GM18520 (cell line): ENCODE results near the gene HMGCS2.
"Not testable (repeated sequence)": the region's sequence is repeated elsewhere in the genome, so short reads cannot be mapped to it uniquely, and the experiment has no call there.

Experiments used
- ATAC-seq: cut with Tn5 transposase; IDR thresholded peaks from one replicate; pipeline ENCODE4 v1.9.1; 2021; ENCODE audit not compliant: unreplicated experiment

HMGCS2 gene

DNA sequence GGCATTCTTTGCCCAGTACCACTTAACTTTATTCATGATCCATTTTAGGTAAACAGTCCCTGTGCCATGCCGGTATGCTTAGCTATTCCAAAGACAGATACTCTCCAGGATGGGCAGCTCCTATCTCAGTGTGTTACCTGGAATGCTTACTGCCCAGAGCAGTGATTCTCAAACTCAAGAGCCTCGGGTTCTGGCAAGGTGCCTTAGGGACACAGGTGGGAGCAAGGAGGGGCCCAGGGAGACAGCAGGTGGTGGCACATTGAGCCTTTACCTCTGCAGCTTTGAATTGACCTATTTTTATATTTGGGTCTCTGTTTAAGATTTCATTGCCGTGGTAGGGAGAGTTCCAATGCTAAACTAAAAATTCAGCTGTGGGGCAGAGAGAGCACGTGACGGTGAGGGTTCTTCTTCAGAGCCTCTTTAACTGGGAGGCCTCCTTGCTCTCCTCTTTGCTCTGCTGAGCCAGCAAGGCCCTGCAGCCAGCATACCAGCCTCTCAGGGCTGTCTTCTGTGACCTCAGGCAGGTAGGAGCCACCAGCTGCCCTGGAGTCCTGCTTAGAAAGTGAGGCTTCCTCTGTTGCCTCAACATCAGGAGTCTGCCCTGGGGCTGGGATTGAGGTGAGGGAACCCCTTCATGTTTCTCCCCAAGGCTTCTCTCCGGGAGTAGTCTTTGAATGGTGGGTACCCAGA, 36.8 kb downstream of the HMGCS2 start:
- ATAC-seq = no peak

DNA sequence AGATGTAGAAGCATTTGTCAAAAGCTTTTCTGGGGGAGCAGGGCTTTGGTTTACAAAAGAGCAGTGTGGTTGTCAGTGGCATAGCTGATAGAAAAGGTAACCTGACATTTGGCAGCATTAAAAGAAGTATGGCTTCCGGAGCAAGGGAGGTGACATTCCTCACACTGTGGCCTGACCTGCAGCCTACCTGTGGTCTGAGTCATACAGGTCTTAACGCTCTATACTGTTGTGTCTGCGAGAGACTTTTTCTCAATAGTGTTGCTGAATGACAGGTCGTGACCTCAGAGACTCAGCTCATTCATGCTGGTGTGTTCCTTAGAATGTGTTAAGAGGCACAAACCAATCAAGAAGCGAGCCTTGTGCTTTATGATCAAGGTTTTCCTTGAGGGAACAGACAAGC, 37.6 kb downstream of the HMGCS2 start:
- ATAC-seq = no peak

DNA sequence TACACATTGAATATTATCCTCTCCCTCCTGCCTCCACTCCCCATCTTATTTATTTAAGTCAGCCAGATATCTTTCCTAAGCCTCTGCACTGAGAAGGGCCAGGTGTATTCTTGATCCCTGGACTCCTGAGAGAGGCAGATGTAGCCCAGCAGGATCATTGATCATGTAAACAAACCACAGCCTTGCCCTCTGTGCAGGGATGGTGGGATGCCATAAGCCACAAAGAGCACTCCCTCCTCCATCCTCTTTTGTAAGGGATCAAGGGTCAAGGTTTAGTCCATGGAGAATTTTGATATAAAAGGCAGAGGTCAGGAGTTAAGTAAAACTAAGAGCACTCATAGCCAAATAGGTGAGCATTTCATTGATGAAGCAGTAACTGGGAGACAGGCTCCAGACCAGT, 39.7 kb downstream of the HMGCS2 start:
- ATAC-seq = no peak

DNA sequence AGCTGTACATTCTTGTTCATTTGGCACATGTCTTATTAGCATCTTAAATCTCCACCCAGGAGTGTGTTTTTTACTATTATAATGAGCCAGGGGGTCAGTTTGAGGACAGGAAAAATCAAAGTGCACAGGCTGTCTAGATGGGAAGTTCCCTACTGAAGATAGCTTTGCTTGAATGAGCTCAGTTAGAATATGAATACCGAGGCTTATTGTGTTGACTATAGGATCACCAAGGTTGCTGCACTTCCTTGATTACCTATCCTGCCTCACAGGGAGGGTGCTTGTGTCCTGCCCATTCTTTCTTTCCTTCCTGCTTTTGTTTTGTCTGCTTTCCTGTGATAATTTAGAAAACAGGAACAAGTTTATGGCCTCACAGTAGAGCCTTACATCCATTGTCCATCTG, 40.7 kb downstream of the HMGCS2 start:
- ATAC-seq = no peak

DNA sequence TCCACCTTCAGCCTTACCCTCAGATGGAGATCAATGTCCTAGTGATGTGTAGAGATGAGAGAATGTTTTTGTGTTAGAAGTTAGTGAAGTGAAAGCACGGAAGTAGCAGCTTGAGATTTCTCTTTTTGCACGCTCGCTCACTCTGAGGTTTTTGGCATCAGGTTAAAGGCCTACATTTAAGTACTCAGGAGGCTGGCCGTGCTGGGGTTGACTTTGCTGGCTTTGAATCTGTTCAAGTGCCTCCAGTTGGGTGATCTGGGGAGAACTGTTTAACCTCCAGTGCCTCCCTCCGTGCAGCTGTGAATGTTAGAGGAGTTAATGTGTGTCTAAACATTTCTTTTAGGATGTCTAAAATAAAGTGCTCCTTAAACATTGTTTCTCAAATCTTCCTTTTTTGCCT, 43.1 kb downstream of the HMGCS2 start:
- ATAC-seq = no peak

DNA sequence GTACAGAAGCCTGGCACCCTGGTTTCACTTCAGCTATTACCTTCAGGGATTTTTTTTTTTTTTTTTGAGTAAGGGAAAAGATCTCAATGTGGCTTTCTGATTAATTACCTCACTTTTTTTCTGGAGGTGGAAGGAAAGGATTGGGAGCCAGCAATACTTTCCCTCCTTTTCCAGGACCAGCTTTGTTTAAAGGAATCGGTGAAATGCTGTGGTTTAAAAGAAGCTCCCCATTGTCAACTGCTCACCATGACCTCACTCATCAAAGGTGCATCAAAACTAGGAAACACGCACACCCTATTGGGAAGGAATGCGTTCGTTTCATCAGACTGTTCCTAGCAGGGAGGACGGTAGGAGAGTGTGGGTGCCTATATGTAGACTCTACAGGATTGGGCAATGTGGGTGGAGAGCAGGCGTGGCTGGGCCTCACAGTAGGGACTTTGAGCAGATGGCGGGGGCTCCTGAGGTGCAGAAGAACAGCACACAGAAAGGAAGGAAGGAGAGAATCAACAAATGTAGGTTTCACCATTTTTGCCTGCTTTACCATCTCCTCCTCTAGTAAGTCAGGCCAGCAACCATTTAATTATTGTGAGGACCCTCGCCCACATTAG, 44.0 kb downstream of the HMGCS2 start:
- no peak for ATAC-seq

DNA sequence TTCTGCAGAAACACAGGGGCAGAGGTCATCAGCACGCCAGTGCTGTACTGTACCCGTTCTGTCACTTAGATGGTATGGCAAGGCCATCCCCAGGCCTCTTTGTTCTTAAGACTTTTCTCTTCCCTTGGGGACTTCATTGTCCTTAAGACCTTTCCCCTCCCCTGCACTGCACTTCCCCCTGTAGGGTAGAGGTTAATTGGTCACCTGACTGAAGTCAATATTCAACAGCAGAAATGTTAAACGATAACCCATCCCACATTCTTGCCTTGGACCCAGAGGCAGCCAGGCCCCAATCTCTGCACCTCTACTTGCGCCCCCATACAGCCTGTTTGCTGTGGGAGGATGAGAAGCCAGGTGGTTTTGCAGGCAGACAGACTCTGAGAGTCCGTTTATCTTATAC, 46.8 kb downstream of the HMGCS2 start:
- no peak for ATAC-seq

DNA sequence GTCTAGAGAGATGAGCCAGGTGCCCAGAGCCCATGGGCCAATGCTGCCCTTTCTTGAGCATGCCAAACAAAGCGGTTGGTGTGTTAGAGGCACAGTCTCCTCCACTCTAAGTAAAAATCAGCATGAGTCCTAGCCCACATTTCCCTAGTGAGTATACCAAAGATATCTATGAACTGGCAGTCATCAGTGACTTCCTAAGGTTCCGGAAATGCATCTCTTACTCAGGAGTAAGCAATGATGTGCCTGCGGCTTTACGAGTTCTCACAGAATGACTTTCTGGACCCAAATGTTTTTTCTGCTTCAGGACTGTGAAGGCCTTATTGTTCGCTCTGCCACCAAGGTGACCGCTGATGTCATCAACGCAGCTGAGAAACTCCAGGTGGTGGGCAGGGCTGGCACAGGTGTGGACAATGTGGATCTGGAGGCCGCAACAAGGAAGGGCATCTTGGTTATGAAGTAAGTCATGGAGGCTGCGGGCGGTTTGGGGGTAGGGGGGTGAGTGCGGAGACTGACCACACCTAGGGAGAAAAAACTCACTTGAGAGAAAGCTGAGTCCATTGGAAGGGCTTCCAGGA, 47.8 kb downstream of the HMGCS2 start:
- no peak for ATAC-seq

DNA sequence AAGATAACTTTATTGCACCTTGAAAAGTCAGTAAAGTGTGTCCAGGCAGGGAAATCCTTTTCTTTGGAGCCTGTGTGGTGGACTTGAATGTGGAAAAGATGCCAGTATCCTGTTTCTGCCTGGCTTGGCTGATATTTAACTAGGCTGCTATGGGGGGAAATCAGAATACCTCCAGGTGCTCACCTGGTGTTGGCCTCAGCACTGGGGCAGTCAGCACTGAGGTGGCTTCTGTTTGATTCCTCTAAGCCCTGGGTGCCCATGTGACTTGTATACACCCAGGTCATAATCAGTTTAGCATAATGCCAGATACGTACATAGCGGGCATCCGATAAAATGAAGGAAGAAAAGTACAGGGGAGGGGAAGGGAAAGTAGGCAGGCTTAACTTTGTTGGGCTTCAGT, 49.7 kb downstream of the HMGCS2 start:
- ATAC-seq = no peak

DNA sequence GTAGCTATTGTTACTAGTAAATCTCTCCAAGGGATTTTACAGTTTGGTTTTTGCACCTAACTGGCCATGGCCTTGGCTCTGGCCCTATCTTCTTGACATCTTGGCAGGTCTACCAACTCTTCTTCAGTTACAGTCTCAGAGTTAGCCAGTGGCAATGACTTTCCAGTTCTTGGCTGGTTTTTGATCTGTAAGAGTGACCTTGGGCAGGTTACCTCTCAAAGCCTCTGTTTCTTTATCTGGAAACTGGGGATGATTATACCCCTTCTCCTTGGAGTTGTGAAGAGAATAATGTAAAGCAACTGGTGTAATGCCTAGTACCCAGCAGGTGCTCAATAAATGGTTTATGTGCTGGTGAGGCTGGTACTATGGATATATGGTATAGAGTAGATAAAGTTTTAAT, 50.3 kb downstream of the HMGCS2 start:
- ATAC-seq = no peak

DNA sequence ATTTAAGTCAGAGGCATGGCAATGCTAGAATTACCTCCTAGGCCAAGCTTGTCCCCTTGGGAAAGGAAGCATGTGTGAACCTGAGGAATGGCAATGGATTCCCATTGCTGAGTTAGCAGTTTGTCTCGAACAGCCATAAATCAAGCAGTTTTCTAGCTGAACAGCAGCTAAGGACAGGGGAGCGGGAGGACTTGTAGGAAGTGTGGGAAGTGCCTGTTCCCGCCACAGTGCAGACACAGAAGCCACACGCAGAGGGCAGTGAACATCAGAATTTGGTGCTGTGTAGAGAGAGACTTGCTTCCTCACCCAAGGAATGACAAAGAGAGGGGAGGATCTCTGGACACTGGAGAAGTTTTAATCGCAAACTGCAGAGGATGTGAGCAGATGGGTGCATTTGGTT, 53.2 kb downstream of the HMGCS2 start:
- ATAC-seq = no peak

DNA sequence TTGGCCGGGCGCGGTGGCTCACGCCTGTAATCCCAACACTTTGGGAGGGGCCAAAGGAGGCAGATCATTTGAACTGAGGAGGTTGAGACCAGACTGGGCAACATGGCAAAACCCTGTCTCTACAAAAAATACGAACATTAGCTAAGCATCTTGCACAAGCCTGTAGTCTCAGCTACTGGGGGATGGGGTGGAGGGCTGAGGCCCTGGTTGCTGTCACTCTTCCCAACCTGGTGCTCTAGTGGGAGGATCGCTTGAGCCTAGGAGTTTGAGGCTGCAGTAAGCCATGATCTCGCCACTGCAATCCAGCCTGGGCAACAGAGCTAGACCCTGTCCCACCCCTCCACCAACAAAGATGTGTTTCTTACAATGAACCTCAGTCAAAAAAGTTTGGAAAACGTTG, 54.1 kb downstream of the HMGCS2 start:
- no peak for ATAC-seq

DNA sequence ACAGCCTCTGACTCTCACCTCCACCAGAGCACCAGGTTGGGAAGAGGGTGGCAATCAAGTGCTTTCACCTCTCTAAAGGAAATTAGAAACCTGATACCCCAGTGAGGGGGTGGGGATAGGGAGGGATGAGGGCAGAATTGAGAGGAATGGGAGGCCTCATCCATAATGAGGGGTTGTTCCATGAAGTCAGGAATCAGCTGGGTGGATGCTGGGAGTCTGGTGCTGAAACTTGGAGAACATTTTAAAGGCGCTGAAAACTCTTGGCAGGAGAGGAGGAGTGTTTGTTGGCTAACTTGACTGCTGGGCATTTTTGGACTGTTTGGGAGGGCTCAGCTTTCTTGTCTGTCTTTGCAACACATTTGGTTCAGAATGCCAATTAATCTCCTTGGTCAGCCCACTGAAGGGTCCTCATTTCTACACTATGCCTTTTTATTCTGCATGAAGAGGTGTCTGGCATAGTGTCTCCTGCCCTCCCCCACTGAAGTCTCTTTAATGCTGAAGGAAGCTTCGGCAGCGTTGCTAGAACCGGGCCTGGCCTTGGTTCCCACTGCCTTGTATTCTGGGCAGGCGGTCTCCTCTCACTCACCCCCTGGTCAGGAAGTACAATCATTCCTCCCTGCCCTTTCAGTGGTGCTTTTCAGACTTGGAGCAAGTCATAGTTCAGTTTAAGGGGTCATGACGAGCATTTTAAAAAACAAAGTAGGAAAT, 54.8 kb downstream of the HMGCS2 start:
- ATAC-seq = no peak

DNA sequence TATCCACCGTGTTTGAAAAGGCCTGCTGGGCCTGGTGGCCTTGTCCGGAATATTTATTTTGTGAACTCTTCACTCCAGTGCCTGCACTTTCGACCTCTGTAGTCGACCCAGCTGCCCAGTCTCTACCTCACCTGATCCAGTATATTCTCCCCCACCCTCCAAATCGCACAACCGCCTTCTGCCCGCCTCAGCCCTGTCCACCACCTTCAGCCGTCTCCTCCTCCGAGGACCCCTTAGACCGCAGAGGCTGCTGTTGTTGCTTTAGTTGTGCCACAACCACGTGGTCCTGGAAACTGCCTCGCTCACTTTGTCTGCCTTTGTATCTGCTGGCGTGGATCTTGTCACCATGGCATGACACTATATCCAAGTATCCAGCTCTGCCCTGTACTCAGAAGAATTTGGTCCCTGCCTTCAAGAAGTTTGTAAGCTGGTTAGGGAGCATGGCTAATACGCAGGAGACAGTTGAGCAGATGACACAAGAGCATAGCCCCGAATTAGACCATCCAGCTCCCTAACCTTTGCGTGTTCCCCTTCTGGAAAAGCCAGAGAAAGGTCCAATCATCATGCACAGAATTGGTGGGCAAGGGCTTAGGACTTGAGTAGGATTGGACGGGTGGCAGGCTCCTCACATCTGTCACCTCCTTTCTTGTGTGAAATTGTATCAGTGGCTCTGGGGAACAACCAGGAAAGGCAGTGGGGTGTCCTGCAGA, 55.5 kb downstream of the HMGCS2 start:
- ATAC-seq = no peak

DNA sequence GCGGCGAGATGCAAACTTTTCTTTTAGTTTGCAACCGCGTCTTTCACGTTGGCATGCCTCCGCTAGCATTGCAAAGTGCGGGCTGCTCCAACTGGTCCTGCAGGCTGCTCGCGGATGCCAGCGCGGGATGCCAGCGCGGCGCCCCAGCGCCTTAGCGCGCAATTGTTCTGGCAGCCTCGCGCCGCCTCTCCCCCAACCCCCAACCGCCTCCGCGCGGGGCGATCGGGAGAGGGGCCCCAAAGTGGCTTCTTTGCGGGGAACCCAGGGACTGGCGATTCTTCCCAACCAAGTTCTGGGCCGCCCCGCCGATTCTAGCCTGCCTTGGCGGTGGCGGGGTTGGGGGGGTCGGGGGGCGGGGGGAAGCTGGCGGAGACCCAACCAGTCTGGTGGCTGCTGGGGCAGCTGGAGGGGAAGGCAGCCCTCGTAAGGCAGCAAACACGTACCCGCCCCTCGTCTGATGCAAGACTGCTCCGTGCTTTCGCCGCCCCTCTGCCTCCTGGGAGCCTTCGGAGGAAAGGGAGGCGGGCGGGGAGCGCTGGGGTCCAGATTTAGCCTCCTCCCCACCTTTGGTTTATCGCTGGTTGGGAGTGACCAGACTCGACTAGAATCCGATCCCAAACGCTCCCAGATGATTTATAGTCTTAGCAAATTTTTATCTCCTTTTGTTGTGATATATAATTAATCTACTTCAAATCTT, 56.2 kb downstream of the HMGCS2 start:
- no peak for ATAC-seq

DNA sequence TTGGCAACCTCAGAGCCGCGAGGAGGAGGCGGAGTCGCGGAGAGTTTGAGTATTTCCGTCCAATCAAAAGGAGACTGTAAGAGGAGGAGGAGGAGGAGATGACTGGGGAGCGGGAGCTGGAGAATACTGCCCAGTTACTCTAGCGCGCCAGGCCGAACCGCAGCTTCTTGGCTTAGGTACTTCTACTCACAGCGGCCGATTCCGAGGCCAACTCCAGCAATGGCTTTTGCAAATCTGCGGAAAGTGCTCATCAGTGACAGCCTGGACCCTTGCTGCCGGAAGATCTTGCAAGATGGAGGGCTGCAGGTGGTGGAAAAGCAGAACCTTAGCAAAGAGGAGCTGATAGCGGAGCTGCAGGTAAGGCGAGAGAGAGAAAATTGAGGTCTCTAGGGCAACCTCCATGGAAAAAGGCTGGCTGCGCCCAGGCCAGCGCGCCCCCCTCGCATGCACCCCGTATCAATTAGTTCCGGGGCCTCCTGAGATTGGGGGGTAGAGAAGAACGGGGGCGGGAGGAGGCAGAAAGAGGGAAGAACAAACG, 56.8 kb downstream of the HMGCS2 start, which contains the start of gene PHGDH:
Gene PHGDH (plus strand): TSS at position 131 of the 538 bp plus-strand sequence. CDS start 89 bp downstream, at position 220.
- ATAC-seq = no peak

DNA sequence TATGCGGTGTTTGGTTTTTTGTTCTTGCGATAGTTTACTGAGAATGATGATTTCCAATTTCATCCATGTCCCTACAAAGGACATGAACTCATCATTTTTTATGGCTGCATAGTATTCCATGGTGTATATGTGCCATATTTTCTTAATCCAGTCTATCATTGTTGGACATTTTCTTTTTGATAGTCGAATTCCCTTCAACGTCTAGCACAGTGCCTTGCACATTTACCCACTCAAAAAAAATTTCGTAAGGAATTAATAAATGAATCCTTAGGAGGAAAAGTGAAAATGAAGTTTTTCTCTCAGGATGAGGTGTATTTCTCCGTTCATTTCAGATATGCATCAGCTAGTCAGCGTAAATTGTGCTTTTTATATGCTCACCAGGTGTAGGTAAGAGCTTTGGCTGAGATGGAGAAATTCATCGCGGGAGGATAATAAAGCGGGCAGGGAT, 57.3 kb downstream of the HMGCS2 start:
- not testable (repeated sequence) for ATAC-seq

DNA sequence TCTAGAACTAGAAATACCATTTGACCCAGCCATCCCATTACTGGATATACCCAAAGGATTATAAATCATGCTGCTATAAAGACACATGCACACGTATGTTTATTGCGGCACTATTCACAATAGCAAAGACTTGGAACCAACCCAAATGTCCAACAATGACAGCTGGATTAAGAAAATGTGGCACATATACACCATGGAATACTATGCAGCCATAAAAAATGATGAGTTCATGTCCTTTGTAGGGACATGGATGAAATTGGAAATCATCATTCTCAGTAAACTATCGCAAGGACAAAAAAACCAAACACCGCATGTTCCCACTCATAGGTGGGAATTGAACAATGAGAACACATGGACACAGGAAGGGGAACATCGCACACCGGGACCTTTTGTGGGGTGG, 62.1 kb downstream of the HMGCS2 start:
- ATAC-seq = not testable (repeated sequence)

DNA sequence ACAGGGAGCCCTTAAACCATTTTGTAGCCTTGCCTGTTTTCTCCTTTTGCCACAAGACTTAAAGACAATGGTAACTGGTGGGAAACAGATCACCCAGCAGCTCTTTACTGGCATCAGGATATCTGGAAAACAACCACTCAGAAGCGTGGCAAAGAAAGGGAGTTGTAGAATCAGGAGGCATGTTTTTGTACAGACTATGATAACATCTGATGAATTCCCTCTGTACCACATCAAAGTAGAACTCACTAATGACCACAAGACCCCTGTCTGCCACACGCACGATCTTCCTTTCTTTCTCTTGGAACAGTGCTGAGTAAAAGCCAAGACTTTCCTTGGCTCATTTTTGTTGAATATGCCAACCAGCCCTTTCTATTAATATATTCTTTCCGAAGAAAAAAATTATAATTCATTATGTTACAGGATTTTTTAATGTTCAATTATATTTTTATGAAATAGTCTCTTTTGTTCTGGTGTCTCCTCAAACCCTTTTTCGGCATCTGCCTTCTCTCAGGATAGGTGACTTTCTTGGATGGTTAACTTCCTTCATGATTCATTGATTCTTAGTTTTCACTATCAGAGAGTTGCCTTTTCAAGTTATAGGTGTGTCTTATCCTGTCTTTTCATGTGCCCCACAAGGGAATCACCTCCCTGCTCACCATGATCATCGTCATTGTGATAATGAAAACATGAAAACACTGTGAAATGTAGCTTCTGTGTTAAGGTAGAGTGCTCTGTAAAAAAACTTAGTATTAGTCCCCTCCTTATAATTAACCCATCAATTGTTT, 64.8 kb downstream of the HMGCS2 start:
- no peak for ATAC-seq

DNA sequence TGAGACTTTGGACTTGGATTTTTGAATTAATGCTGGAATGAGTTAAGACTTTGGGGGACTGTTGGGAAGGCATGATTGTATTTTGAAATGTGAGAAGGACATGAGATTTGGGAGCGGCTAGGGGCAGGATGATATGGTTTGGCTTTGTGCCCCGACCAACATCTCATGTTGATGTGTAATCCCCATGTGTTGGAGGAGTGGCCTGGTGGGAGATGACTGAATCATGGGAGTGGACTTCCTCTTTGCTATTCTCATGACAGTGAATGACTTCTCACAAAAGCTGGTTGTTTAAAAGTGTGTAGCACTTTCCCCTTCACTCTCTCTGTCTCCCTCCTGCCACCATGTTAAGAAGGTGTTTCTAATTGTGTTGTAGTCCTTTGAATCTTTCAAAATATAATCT, 66.3 kb downstream of the HMGCS2 start:
- ATAC-seq = no peak
